Measurements from ENCODE around the gene DISC1. TPM values are rescaled to one million over a fixed set of nuclear protein-coding genes. Genes with fewer than 3 reads are reported as not detected.
"Not testable (repeated sequence)": the region's sequence is repeated elsewhere in the genome, so short reads cannot be mapped to it uniquely, and the experiment has no call there.

DISC1 gene
- total and polyA plus RNA-seq, 2 donors (not counting 1 experiment from before 2014, with no cell fraction given) = 2.0 to 4.3 TPM

DNA sequence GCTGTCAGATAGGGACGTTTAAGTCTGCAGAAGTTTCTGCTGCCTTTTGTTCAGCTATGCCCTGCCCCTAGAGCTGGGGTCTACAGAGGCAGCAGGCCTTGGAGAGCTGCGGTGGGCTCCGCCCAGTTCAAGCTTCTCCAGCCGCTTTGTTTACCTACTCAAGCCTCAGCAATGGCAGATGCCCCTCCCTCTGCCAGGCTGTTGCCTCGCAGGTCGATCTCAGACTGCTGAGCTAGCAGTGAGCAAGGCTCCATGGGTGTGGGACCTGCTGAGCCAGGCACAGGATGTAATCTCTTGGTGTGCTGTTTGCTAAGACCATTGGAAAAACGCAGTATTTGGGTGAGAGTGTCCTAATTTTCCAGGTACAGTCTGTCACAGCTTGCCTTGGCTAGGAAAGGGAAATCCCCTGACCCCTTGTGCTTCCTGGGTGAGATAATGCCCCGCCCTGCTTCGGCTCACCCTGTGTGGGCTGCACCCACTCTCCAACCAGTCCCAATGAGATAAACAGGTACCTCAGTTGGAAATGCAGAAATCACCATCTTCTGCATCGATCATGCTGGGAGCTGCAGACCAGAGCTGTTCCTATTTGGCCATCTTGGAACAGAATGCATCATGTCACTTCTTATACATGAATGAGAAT, 25.2 kb downstream of the DISC1 start:
- DNase-seq (ENCODE audit: low read depth in 2 of 2); H3K36me3 ChIP-seq (ENCODE audit: control insufficient read depth, insufficient read depth, low read length); H3K4me3 ChIP-seq (replicated peaks in 1 of 4; ENCODE audit: control extremely low read depth in 1 of 4, insufficient read depth in 1 of 4, low read depth in 3 of 4, low read length in 4 of 4); H3K4me2 ChIP-seq (ENCODE audit: extremely low read depth, insufficient read depth, low read length); H2AFZ ChIP-seq (ENCODE audit: low read length); H3K27ac ChIP-seq (ENCODE audit: insufficient read depth, low read length); H3K4me1 ChIP-seq (ENCODE audit: control insufficient read depth, extremely low read depth, insufficient read depth, low read length); H3K27me3 ChIP-seq (ENCODE audit: control insufficient read depth, insufficient read depth, low read length); H3K9me3 ChIP-seq (ENCODE audit: control insufficient read depth, insufficient read depth, low read depth, low read length); H4K20me1 ChIP-seq (ENCODE audit: control insufficient read depth, extremely low read depth, insufficient read depth, low read length); H3K9ac ChIP-seq (ENCODE audit: insufficient read depth, low read length); H3K79me2 ChIP-seq (ENCODE audit: control insufficient read depth, insufficient read depth, low read length): not testable (repeated sequence)

DNA sequence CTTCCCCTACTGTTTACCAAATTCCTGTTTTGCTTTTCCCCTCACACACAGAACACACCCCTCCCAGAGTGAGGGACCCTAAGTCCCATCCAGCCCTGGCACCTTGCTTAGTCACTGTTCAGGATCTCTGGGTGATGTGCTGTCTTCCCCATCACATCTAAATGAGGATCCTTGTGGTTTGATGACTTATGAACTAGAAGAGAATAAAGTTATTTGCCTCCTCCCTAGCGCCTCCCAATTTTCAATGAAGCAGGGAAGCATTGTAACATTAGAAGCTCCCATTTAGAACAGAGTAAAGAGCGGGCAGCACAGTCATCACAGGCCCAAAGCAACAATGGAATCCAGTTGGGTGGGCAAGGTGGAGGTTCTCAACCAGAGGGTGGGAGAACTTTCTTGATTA, 27.0 kb downstream of the DISC1 start:
- Histone ChIP-seq H3K4me3 (replicated peaks in 1 of 4; ENCODE audit: control extremely low read depth in 1 of 4, insufficient read depth in 1 of 4, low read depth in 3 of 4, low read length in 4 of 4) (no peak overlapping the region), H4K20me1 (ENCODE audit: control insufficient read depth, extremely low read depth, insufficient read depth, low read length) (no peaks in the 10 kb centered on the region), H3K27me3 (ENCODE audit: control insufficient read depth, insufficient read depth, low read length) (no peaks in the 10 kb centered on the region), H3K9ac (ENCODE audit: insufficient read depth, low read length) (no peak overlapping the region), H3K27ac (ENCODE audit: insufficient read depth, low read length) (no peak overlapping the region), H2AFZ (ENCODE audit: low read length) (no peak overlapping the region), H3K79me2 (ENCODE audit: control insufficient read depth, insufficient read depth, low read length) (no peaks in the 10 kb centered on the region), H3K9me3 (ENCODE audit: control insufficient read depth, insufficient read depth, low read depth, low read length) (no peaks in the 10 kb centered on the region), H3K36me3 (ENCODE audit: control insufficient read depth, insufficient read depth, low read length) (no peaks in the 10 kb centered on the region), H3K4me2 (ENCODE audit: extremely low read depth, insufficient read depth, low read length) (no peak overlapping the region), H3K4me1 (ENCODE audit: control insufficient read depth, extremely low read depth, insufficient read depth, low read length) (no peaks in the 10 kb centered on the region)
- no peak for DNase-seq (ENCODE audit: low read depth in 2 of 2)
- TF ChIP-seq EZH2 (IDR thresholded peaks at IDR 0.05; ENCODE audit: low read length, missing control alignments) = no peak
- TF ChIP-seq, protein P1, sequence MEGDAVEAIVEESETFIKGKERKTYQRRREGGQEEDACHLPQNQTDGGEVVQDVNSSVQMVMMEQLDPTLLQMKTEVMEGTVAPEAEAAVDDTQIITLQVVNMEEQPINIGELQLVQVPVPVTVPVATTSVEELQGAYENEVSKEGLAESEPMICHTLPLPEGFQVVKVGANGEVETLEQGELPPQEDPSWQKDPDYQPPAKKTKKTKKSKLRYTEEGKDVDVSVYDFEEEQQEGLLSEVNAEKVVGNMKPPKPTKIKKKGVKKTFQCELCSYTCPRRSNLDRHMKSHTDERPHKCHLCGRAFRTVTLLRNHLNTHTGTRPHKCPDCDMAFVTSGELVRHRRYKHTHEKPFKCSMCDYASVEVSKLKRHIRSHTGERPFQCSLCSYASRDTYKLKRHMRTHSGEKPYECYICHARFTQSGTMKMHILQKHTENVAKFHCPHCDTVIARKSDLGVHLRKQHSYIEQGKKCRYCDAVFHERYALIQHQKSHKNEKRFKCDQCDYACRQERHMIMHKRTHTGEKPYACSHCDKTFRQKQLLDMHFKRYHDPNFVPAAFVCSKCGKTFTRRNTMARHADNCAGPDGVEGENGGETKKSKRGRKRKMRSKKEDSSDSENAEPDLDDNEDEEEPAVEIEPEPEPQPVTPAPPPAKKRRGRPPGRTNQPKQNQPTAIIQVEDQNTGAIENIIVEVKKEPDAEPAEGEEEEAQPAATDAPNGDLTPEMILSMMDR (conservative IDR thresholded peaks at IDR 0.05 in 1 of 2, IDR thresholded peaks at IDR 0.05 in 1 of 2; ENCODE audit: low read depth in 1 of 2, low read length in 2 of 2) = no peak

DNA sequence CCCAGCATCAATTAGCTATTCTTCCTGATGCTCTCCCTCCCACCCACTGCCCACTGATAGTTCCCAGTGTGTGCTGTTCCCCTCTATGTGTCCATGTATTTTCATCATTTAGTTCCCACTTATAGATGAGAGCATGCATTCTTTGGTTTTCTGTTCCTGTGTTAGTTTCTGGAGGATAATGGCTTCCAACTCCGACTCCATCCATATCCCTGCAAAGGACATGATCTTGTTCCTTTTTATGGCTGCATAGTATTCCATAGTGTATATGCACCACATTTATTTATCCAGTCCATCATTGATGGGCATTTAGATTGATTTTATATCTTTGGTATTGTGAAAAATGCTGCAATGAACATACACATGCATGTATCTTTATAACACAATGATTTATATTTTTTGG, 30.2 kb downstream of the DISC1 start:
- DNase-seq (ENCODE audit: low read depth in 2 of 2) = no peak
- Histone ChIP-seq H2AFZ (ENCODE audit: low read length) (no peak overlapping the region), H3K4me1 (ENCODE audit: control insufficient read depth, extremely low read depth, insufficient read depth, low read length) (no peaks in the 10 kb centered on the region), H3K9me3 (ENCODE audit: control insufficient read depth, insufficient read depth, low read depth, low read length) (no peaks in the 10 kb centered on the region), H4K20me1 (ENCODE audit: control insufficient read depth, extremely low read depth, insufficient read depth, low read length) (no peaks in the 10 kb centered on the region), H3K27me3 (ENCODE audit: control insufficient read depth, insufficient read depth, low read length) (no peaks in the 10 kb centered on the region), H3K9ac (ENCODE audit: insufficient read depth, low read length) (no peak overlapping the region), H3K79me2 (ENCODE audit: control insufficient read depth, insufficient read depth, low read length) (no peaks in the 10 kb centered on the region), H3K36me3 (ENCODE audit: control insufficient read depth, insufficient read depth, low read length) (no peaks in the 10 kb centered on the region), H3K4me3 (replicated peaks in 1 of 4; ENCODE audit: control extremely low read depth in 1 of 4, insufficient read depth in 1 of 4, low read depth in 3 of 4, low read length in 4 of 4) (no peak overlapping the region), H3K4me2 (ENCODE audit: extremely low read depth, insufficient read depth, low read length) (no peak overlapping the region), H3K27ac (ENCODE audit: insufficient read depth, low read length) (no peak overlapping the region)
- TF ChIP-seq, protein P1 (conservative IDR thresholded peaks at IDR 0.05 in 1 of 2, IDR thresholded peaks at IDR 0.05 in 1 of 2; ENCODE audit: low read depth in 1 of 2, low read length in 2 of 2) = no peak
- no peak for TF ChIP-seq EZH2 (IDR thresholded peaks at IDR 0.05; ENCODE audit: low read length, missing control alignments)

DNA sequence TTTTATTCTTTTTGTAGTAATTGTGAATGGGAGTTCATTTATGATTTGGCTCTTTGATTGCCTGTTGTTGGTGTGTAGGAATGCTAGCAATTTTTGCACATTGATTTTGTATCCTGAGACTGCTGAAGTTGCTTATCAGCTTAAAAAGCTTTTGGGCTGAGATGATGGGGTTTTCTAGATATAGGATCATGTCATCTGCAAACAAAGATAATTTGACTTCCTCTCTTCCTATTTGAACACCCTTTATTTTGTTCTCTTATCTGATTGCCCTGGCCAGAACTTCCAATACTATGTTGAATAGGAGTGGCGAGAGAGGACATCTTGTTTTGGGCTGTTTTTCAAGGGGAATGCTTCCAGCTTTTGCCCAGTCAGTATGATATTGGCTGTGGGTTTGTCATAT, 31.6 kb downstream of the DISC1 start:
- not testable (repeated sequence) for H3K36me3 ChIP-seq (ENCODE audit: control insufficient read depth, insufficient read depth, low read length); H3K27me3 ChIP-seq (ENCODE audit: control insufficient read depth, insufficient read depth, low read length); H3K4me1 ChIP-seq (ENCODE audit: control insufficient read depth, extremely low read depth, insufficient read depth, low read length); H3K9me3 ChIP-seq (ENCODE audit: control insufficient read depth, insufficient read depth, low read depth, low read length); H4K20me1 ChIP-seq (ENCODE audit: control insufficient read depth, extremely low read depth, insufficient read depth, low read length); H3K9ac ChIP-seq (ENCODE audit: insufficient read depth, low read length); H3K27ac ChIP-seq (ENCODE audit: insufficient read depth, low read length); H3K79me2 ChIP-seq (ENCODE audit: control insufficient read depth, insufficient read depth, low read length); DNase-seq (ENCODE audit: low read depth in 2 of 2); H3K4me3 ChIP-seq (replicated peaks in 1 of 4; ENCODE audit: control extremely low read depth in 1 of 4, insufficient read depth in 1 of 4, low read depth in 3 of 4, low read length in 4 of 4); H3K4me2 ChIP-seq (ENCODE audit: extremely low read depth, insufficient read depth, low read length); H2AFZ ChIP-seq (ENCODE audit: low read length)

All from fibroblast of lung (primary cell).